ENCODE data around the gene USP31.

- TF ChIP-seq CTCF (IDR thresholded peaks at IDR 0.05; ENCODE audit: low read length) (peak; percentile 90), EZH2 (IDR thresholded peaks at IDR 0.05; ENCODE audit: borderline replicate concordance, low read length) (no peak)
Measured at GRCh38 chr16:23060458-23061320, 88.6 kb downstream of the USP31 start.

Data from OCI-LY1 (cell line).